GM19023 (cell line): ENCODE measurements around the gene HNRNPU.

Experiments used
- ATAC-seq: cut with Tn5 transposase; IDR thresholded peaks from one replicate; pipeline ENCODE4 v1.9.1; 2021; ENCODE audit warnings: mild to moderate bottlenecking, moderate library complexity; ENCODE audit not compliant: unreplicated experiment

HNRNPU gene

DNA sequence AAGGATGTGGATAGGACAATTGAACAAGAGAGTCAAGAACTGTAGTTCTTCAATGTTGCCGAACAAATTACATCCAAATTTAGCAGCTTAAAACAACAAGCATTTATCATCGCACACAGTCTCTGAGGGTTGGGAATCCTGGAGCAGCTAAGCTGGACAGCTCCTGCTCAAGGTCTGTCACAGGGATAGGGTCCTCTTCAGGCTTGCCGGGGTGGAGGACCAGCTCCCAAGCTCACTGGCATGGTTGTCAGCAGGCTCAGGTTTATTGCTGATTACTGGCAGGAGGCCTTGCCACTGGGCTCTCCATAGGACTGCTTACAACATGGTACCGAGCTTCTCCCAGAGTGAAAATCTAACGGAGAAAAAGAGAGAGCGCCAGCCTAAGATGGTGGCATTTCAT is 51.0 kb downstream of the HNRNPU start:
- no peak for ATAC-seq

DNA sequence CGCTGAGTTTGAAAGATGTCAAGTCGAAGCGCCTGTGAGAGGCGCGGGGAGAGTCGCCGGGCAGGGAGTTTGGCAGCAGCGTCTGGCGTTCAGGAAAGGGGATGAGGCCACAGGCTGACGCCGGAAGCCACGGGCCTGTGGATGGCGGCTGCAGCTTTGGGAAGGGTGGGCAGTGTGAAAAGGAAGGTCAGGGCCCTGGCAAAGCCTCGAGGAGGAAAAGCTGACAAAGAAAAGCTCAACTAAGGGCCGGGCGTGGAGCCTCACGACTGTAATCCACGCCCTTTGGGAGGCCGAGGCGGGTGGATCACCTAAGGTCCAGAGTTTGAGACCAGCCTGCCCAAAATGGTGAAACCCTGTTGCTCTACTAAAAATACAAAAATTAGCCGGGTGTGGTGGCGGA is 54.1 kb downstream of the HNRNPU start:
- ATAC-seq, result no peak

DNA sequence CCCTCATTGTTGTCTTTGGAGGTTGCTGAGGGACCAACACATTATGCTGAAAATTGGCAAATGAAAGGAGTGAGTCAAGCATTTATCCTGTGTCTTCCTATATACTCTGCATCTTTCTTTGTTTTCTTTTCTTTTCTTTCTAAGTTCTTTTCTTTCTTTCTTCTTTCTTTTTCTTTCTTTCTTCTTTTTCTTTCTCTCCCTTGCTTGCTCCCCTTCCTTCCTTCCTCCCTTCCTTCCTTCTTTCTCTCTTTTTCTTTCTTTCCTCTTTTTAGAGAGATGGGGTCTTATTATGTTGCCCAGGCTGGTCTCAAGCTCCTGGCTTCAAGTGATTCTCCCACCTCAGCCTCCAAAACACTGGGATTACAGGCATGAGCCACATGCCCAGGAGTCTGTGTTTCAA is 57.2 kb downstream of the HNRNPU start:
- ATAC-seq, result no peak

DNA sequence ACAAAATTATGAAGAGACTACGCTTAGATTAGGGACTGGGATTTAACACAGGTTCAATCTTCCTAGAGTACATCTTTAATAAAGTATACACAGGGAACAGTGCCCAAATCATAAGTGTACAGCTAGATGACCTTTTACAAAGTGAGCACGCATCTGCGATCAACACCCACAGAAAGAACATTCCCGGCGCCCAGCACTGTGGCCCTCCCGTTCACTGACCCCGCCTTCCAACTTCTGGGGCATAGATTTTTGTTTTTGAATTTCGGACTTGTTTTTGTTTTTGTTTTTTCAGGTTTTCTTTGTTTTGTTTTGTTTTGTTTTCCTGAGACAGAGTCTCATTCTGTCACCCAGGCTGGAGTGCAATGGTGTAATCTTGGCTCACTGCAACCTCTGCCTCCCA is 59.5 kb downstream of the HNRNPU start:
- ATAC-seq, result no peak

DNA sequence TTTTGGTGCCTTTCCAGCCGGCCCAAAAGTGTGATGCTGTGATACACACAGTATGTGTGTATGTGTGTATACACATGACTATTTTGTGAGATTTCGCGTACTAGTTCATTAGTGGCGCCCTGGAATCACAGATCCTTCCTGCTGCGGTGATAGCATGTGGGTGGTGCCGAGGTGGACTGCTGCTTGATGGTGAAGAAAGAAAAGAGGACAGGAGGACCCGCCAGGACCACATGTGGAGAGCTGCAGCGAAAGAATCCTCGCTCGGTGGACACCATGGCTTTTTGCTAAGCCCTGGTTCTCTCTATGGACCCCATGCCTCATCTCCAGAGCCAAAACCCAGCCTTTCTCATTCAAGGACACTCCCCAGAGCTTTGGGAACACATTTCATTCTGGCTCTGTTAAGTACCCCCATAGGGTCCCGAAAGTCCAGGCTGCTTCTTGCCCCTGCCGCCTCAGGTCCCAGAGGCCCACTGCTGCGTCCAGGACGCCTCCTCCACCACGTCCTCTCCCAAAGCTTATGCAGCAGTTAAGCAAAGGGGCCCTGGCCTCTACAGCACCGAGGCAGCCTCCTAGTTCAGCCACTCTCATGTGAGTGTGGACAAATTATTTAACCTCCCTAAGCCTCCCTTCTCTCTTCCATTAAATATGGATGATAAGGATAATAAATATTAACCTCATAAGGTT is 61.6 kb downstream of the HNRNPU start:
- no peak for ATAC-seq

DNA sequence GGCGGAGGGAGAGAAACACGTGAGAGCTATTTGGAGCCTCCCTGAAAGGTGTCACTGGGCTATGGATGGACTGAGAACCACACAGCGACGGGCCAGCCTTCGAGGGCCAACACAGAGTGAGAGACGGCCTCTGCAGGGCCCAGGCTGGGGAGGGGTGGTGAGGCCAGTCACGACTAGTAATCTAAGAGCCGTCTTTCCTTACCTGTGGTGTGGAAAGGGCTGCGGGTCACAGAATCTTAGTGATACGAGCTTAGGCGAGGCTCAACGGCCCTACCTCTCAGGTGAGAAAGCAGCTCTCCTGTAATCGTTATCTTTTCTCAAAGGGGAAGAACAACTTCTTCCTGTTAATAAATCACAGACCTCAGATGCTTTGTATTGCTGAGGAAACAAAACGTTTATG is 62.3 kb downstream of the HNRNPU start:
- no peak for ATAC-seq

DNA sequence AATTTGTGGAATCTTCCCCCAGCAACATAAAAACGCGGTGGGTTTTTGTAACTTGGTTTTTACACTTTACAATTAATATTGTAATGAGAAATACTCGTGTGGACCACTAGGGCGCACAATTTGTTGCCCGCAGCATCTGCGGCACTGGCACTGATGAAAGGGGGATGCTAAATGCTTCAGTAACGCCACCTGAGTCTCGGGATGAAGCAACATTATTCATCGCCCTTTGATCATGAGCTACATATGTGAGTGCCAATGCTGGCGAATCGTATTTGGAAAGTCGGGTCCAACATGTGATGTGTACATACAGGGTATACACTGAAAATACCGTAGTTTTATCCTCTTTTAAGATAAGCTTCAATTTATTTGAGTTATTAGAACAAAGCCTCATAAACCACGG is 63.1 kb downstream of the HNRNPU start:
- ATAC-seq, result no peak

DNA sequence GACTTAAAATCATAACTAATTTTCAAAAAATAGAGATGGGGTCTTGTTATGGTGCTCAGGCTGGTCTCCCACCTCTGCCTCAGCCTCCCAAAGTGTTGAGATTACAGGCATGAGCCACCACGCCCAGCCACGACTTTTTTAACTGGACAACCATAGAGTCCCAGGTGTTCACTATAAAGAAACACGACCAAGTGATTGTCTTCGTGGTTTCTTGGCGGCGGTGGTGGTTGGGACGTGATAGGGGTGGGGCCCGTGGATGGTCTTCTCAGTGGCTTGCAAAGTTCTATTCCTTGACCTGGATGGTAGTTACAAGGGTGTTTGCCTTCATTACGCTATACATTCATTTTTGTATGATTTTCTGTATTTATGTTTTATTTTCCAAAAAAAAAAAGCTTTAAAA is 63.5 kb downstream of the HNRNPU start:
- ATAC-seq, result no peak
